DND-41 (cell line): ENCODE data around the gene SELENOF.

Source experiments
- ATAC-seq: fragments of 200-7000 bp; cut with Tn5 transposase; 3 replicates; pipeline ENCODE4 v1.9.1; 2021; ENCODE audit warnings: low read depth; ENCODE audit not compliant: insufficient read depth
- DNase-seq: peaks from one replicate; pipeline ENCODE4 v3.0.0-alpha.2; 2020
- H2AFZ ChIP-seq: 2 replicates; pipeline ENCODE4 v1.6.0; 2012; ENCODE audit warnings: low read depth, low read length
- H3K27ac ChIP-seq: 2 replicates; pipeline ENCODE4 v1.5.1; 2012; ENCODE audit warnings: low read length, inconsistent platforms
- H3K27me3 ChIP-seq: fragments of 200-600 bp; sonication (generic); 2 replicates; pipeline ENCODE4 v1.6.0; 2012; ENCODE audit warnings: low read length, mild to moderate bottlenecking, inconsistent platforms; ENCODE audit not compliant: insufficient read depth, poor library complexity
- H3K36me3 ChIP-seq: 2 replicates; pipeline ENCODE4 v1.5.1; 2012; ENCODE audit warnings: low read length, inconsistent platforms; ENCODE audit not compliant: insufficient read depth
- H3K4me1 ChIP-seq: 2 replicates; pipeline ENCODE4 v1.5.1; 2012; ENCODE audit warnings: mild to moderate bottlenecking, low read length; ENCODE audit not compliant: insufficient read depth
- H3K4me2 ChIP-seq: 2 replicates; pipeline ENCODE4 v1.6.0; 2012; ENCODE audit warnings: mild to moderate bottlenecking, moderate library complexity, low read length, inconsistent platforms; ENCODE audit not compliant: insufficient read depth
- H3K4me3 ChIP-seq, 2 experiments: fragments of 200-600 bp in 1 of 2; shearing (Covaris generic) in 1 of 2; 2 replicates each; pipeline ENCODE4 v1.5.1; 2012 to 2016; ENCODE audit warnings: inconsistent platforms in 2 of 2, low read length in 2 of 2, mild to moderate bottlenecking in 2 of 2, low read depth in 1 of 2, moderate library complexity in 1 of 2
- H3K79me2 ChIP-seq: 2 replicates; pipeline ENCODE4 v1.6.0; 2012; ENCODE audit warnings: low read length, inconsistent platforms; ENCODE audit not compliant: insufficient read depth
- H3K9ac ChIP-seq: 2 replicates; pipeline ENCODE4 v1.6.0; 2012; ENCODE audit warnings: low read depth, mild to moderate bottlenecking, inconsistent platforms, low read length, moderate library complexity
- H3K9me3 ChIP-seq: 2 replicates; pipeline ENCODE4 v1.5.1; 2012; ENCODE audit warnings: low read length, moderate library complexity, mild to moderate bottlenecking, inconsistent platforms; ENCODE audit not compliant: insufficient read depth, severe bottlenecking
- H4K20me1 ChIP-seq: 2 replicates; pipeline ENCODE4 v1.6.0; 2012; ENCODE audit warnings: low read length; ENCODE audit not compliant: insufficient read depth
- CTCF ChIP-seq: IDR thresholded peaks from 2 replicates; pipeline ENCODE4 v1.5.1; 2012; ENCODE audit warnings: borderline replicate concordance, low read length, moderate library complexity, mild to moderate bottlenecking; ENCODE audit not compliant: poor library complexity, severe bottlenecking; ENCODE audit errors: extremely low read depth
- EZH2 ChIP-seq: IDR thresholded peaks from 3 replicates; pipeline ENCODE4 v1.6.1; 2012; ENCODE audit warnings: borderline replicate concordance, low read depth, mild to moderate bottlenecking, moderate library complexity, low read length, inconsistent platforms; ENCODE audit not compliant: severe bottlenecking

The SELENOF gene

DNA sequence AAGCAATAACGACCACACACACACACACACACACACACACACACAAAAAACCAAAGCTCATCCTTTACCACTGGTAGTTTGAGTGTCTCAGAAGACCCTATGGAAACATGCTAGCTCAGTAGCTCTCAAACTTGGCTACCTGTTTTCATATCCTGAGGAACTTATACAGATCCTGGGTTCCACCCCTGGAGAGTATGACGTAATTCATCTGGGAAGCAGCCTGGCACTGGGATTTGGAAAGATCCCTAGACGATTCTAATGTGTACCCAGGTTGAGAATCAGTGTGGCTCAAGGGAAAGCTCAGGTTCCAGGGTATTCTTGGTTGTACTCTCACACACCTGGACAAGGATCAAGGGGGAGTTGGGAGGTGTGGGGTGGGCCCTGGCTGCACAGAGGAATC, 85.9 kb downstream of the SELENOF start:
- DNase-seq (no peak), ATAC-seq (no peak)
- H3K4me1 ChIP-seq: no peaks in the 10 kb centered on the region
- H3K79me2 ChIP-seq: no peaks in the 10 kb centered on the region
- H3K27ac ChIP-seq: no peak overlapping the region
- no peaks in the 10 kb centered on the region for H4K20me1 ChIP-seq
- H3K36me3 ChIP-seq: no peaks in the 10 kb centered on the region
- H2AFZ ChIP-seq: no peak overlapping the region
- H3K27me3 ChIP-seq: no peaks in the 10 kb centered on the region
- no peaks in the 10 kb centered on the region for H3K9me3 ChIP-seq
- no peak overlapping the region for H3K9ac ChIP-seq
- TF ChIP-seq EZH2 (no peak), CTCF (no peak)
- no peak overlapping the region for H3K4me2 ChIP-seq
- no peak overlapping the region for H3K4me3 ChIP-seq

- Histone ChIP-seq H3K27me3 (no peaks in the 10 kb centered on the region), H3K9me3 (no peaks in the 10 kb centered on the region), H4K20me1 (no peaks in the 10 kb centered on the region), H3K79me2 (no peaks in the 10 kb centered on the region), H3K4me3 (no peak overlapping the region), H3K9ac (no peak overlapping the region), H2AFZ (no peak overlapping the region), H3K4me1 (no peaks in the 10 kb centered on the region), H3K27ac (no peak overlapping the region), H3K4me2 (no peak overlapping the region), H3K36me3 (no peaks in the 10 kb centered on the region)
- ATAC-seq (no peak), DNase-seq (no peak)
- no peak for TF ChIP-seq CTCF
- TF ChIP-seq EZH2: no peak
Measured at GRCh38 chr1:86826856-86827255, 87.1 kb downstream of the SELENOF start.

DNA sequence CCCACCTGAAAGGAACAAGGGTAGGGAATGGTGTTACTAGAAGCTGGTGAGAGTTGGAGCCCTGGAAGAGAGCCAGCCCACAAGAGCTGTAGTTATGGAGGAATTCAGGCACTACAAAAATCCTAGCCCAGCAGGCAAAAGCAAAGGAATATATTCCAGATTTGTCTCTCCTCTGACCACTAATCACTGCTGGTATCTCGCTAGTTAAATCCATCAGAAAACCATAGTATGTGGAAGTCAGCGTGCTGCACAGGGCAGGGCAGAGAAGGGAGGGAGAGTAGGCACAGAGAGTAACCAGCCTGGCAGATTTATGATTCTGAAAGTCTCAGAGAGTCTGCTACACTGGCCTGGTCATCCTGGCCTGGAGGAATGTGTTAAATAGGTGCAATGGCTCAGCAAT, 88.6 kb downstream of the SELENOF start:
- no peak for DNase-seq
- TF ChIP-seq CTCF: no peak
- no peak for TF ChIP-seq EZH2
- H3K4me3 ChIP-seq: no peak overlapping the region
- no peaks in the 10 kb centered on the region for H3K27me3 ChIP-seq
- H2AFZ ChIP-seq: no peak overlapping the region
- no peak overlapping the region for H3K27ac ChIP-seq
- H3K4me2 ChIP-seq: no peak overlapping the region
- no peak overlapping the region for H3K9ac ChIP-seq
- no peaks in the 10 kb centered on the region for H3K36me3 ChIP-seq
- H4K20me1 ChIP-seq: no peaks in the 10 kb centered on the region
- no peaks in the 10 kb centered on the region for H3K9me3 ChIP-seq
- H3K4me1 ChIP-seq: no peaks in the 10 kb centered on the region
- no peak for ATAC-seq
- H3K79me2 ChIP-seq: no peaks in the 10 kb centered on the region
